Caki2 (cell line): ENCODE data around the gene FAM118B. TPM values are rescaled to one million over a fixed set of nuclear protein-coding genes. Genes with fewer than 3 reads are reported as not detected.

ENCODE experiments used
- DNase-seq: peaks from one replicate; pipeline ENCODE4 v3.0.0-alpha.2; 2015; ENCODE audit warnings: low read depth
- in situ Hi-C: cut with HindIII; loops from 2 replicates; pipeline ENCODE4 v1.10.0; 2016; ENCODE audit warnings: low sequenced_read_pairs, low pct_unique_long_range_greater_than_20kb, mixed read lengths
- total RNA-seq: library from RNA; depleted of rRNA; stranded (reverse); fragments of >200 nt; shearing (Covaris generic); gene quantifications from 2 replicates; pipeline ENCODE4 v1.2.3, GENCODE V29; 2014; ENCODE audit warnings: low replicate concordance

The FAM118B gene
- total RNA-seq, 1 experiment from 2014 or later: 5.7 TPM

DNA sequence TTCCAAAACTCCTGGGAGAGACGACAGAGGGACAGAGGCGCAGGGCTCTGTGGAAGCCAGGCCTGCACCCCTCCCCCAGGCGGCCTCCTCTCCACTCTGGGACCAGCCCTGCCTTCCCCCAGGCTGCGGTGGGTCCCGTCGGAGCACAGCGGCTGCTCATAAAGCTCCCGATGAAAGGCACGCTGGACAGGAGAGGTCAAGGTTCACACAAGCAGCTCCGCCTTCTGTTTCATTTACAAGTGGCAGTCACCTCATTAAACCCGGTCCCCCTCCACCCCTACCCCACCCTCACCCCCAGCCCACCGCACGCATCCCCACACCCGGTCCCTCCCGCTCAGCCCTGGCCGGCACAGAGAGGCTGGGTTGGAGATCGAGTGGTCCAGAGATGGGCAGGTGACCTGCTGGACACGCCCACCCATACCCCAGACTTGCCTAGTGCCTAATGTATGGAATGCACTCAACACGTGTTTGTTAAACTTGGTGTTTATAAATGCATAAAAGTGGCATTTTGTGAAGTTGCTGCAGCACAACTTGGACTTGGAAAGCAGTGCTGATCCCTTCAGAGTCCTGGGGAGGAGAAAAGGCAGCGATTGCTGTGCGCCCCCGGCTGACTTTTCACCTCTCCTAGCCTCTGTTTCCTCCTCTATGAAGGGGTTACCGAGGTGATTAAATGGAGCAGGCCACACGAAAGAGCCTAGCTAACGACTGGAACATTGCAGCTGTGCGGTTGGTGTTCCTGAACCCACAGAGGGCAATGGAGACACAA lies 26.1 kb upstream of the FAM118B start:
- in situ Hi-C loops: no loop called here

DNA sequence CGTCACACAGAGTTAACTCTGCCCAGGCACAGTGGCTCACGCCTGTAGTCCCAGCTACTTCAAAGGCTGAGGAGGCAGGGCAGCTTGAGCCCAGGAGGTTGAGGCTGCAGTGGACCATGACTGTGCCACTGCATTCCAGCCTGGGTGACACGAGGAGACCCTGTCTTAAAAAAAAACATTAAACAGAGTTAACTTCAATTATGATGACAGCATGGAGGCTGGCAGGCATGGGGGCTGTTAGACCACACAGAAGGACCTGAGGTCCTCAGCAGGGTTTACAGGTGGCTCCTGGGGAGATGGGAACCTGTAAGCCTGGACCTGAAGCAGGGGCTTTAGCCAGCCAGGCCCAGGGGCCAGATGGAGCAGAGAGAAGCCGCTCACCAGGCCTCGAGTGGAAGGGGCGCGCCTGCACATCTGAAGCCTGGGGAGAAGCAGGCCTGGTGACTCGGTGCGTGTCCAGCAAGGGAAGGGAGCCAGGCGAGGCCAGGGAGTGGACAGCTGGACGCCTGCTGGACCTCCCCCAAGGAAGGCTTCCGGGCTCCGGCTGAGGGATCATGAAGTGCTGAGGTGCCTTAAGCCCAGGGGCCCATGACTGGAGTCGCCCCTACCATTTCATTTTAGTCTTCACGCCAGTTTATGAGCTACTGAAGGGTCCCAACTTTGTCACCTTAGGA lies 25.4 kb upstream of the FAM118B start:
- in situ Hi-C loops: no loop called here
- DNase-seq: no peak

More for the DNA sequence above, 26.1 kb upstream of the FAM118B start:
- DNase-seq: no peak

DNA sequence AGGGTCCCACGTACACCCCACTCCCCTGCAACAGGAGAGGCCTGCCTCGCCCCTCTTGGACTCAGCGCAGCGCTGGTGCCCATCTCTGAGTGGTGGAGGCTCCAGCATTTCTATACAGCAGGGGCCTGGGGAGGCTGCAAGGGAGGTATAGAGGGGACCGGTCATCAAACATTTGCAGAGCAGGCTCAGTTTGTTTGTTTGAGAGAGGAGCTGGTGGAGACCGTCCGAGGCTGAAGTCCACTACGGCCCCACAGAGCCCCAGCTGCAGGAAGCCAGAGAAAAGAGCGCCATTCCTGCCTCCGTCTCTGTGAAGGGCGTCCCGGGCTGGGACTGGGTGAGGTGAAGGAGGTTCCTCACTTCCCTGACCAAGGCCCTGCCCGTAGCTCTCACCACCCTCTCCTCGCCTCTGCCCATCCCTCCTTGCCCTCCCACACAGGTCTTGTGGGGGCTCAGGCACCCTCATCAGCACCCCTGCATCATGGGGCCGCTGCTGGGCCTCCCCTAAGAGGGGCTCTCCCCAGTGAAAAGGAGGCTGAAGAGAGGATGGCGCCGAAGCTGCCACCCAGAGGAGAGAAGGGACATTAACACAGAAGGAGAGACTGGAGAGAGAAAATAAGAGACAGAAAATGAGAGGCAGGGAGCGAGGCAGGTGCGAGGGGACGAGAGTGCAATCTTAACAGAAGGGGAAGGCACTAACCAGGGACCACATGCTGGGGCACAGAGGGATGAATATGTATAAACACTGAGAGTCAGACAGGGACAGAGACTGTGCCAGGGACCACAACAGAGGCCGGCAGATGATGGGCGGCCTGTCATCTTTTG lies 24.7 kb upstream of the FAM118B start:
- in situ Hi-C loops: no loop called here

DNA sequence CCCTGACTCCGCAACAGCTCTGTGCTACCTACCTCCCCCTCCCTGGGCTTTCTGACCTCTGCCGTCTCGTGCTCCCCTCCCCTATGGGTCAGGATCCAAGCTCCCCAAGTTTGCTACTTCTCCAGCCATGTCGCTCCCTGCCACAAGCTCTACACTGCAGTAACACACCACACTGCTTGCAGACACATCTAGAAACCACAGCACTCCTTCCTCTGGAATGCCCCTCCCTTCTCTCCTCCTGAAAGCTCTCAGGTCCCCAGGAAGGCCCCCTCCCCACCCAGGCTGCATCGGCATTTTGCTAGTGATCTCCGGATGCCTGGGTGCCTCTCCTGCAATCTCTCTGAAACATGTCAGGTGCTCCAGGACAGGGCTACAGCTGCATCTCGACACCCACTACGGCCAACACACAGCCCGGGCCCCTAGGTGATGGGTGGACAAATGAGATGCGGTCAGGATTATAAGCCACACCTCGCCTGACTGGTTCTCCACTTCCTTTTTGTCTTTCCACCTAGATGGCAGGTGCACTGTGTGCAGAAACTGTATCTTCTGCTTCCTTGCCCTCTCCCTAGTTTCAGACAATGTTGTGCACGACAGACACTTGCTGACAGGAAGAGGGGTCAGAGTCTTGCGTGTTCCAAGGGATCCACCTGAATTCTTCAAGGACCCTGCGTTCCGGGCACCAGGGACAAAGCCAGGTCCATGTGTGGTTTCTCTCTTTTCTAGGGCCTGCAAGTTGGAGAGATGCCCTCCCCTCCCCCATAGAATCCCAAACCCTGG lies 23.1 kb upstream of the FAM118B start:
- in situ Hi-C loops: no loop called here

More for the DNA sequence above, 24.7 kb upstream of the FAM118B start:
- no peak for DNase-seq

DNA sequence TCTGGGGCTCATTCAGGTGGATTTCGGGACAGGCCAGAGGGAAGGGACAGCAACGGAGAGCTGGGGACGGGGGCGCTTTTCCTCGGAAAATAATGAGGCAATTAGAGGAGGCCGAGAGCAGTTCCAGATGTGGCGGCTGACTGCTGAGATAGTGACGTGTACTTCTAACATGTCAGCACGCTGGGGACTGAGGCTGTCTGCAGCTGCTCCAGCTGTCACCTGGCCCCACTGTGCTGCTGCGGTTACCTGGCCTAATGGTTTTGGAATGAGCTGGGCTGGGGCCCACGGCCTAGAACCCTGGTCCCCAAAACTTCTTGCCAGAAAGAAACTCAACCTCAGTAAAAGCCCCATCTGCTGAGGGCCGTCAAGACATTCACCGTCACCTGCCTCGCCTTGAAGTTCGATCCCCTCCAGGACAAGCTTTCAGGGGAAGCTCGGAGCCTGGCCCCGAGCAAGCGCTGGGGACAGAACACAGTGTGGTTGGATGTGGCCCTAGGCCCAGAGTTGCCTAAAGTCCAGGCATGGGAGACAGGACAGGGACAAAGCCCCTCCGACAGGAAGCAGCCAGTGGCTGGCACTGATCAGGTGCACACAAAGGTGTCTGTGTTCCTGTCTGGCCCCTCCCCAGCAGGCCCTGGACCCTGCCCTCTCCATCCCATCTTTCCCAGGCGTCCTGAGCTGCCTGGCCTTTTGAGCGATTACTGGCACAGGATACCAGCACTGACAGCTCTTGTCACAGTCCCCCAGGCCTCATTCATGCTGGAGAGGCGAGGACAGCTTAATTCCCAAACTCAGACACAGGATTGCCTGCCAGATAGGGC lies 22.3 kb upstream of the FAM118B start:
- in situ Hi-C loops: no loop called here
- no peak for DNase-seq

More for the DNA sequence above, 23.1 kb upstream of the FAM118B start:
- DNase-seq: no peak

DNA sequence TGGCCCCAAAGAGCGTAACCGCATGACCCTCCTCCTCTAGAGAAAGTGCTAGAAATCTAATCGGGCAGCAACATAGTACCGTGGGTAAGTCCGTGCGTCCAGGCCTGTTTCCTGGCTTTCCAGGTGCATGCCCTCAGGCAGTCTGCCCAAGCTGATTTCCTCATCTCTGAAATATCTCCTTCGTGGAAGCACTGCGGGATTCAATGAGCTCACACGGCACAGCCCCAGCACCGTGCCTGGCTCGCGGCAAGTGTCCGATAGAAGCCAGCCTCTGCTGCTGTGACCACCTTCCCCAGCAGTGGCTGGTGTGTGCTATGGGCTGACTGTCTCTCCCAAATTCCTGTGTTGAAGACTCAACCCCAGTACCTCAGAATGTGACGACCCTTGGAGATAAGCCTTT lies 20.8 kb upstream of the FAM118B start:
- in situ Hi-C loops: no loop called here
- no peak for DNase-seq

DNA sequence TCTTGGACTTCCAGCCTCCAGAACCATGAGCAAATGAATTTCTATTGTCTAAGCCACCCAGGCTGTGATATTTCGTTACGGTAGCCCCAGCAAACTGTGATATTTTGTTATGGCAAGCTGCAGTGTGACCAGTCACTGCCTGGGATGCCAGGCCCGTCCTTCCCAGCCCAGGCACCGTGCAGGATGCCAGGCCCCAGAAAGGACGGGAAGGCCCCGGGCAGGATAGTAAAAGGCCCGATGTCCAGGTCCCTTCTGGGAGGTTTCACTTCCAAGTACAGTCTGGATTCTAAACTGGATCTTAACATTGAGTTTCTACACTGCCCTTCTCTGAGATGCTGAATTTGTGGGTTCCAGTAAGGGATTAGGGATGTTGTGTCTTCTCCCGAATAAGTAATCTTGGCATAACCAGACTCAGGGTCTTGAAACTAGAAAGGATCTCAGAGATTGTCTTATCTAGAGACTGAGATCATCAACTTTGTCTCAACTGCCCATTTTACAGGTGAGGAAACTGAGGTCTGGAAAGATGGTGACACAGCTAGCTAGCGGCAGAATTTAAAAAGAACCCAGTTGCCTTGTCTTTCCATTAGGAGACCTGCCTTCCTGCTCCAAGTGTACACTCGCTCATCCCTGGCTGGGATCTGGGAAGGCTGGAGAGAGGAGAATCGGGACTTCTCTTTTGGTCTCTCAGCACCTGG lies 20.1 kb upstream of the FAM118B start:
- in situ Hi-C loops: no loop called here
- DNase-seq: no peak

DNA sequence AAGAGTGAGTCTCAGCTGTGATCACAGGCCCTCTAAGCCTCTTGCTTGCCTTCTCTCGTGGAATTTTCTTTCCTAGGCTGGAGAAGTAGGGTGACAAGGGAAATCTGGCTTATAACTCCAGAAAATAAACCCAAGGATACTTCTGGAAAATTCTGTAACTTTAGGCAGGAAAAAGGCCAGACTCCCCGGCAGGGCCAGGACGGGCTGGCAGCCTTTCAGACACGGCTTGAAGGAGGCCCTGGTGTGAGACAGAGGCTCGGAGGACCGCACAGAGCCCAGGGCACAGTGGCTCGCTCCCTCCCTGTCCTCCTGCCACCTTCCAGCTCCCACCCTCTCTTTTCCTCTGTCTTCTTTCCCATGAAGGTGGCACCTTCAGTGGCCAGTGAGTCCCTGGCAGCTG lies 19.2 kb upstream of the FAM118B start:
- no peak for DNase-seq
- in situ Hi-C loops: no loop called here

DNA sequence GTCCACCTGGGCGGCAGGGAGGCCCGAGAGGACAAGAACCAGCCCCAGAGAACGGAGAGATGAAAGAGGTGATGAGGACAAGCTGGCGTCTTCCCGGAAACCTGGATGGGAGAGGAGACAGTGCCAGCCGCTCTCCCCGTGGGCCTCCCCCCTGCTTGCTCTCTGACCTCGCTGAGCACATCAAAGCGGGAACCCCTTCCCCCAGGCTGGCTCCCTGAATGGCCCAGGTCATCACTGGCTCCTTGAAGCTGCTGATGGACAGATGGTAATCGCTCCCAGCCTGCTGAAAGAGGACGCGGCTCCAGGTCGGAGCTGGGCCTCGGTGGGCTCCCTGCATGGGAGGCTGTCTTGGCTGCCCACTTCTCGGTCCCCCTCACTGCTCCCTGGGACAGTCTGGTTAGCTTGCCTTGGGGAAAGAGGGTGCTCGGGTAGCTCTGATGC lies 18.5 kb upstream of the FAM118B start:
- in situ Hi-C loops: no loop called here
- no peak for DNase-seq

DNA sequence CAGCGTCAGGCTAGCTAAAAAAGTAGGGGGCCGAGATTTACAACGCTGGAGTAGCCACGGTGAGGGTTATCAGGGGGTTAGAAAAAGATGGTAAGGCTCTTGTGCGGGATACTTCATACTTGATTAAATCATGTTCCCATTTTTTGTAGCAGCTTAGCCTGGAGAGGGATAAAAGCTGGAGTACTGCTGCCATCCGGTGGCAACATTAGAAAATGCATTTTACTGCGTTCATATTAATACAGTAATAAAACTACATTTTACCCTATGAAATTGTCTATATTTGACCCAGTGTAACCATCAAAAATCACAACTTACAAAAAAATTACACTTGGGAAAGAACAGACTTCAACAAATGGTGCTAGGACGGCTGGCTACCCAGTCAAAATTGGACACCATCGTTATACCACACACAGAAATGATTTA lies 17.4 kb upstream of the FAM118B start:
- DNase-seq: no peak
- in situ Hi-C loops: no loop called here

DNA sequence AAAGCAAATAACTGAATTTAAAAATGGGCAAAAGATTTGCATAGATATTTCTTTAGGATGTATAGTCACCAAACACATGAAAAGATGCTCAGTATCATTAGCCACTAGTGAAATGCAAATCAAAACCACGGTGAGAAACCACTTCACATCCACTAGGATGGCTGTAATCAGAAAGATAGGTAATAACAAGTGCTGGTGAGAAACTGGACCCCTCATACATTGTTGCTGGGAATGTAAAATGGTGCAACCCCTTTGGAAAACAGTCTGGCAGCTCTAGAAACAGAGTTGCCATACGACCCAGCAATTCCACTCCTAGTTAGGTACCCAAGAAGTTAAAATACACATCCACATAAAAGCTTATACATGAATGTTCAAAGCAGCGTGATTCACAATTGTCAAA lies 16.5 kb upstream of the FAM118B start:
- no peak for DNase-seq
- in situ Hi-C loops: no loop called here

DNA sequence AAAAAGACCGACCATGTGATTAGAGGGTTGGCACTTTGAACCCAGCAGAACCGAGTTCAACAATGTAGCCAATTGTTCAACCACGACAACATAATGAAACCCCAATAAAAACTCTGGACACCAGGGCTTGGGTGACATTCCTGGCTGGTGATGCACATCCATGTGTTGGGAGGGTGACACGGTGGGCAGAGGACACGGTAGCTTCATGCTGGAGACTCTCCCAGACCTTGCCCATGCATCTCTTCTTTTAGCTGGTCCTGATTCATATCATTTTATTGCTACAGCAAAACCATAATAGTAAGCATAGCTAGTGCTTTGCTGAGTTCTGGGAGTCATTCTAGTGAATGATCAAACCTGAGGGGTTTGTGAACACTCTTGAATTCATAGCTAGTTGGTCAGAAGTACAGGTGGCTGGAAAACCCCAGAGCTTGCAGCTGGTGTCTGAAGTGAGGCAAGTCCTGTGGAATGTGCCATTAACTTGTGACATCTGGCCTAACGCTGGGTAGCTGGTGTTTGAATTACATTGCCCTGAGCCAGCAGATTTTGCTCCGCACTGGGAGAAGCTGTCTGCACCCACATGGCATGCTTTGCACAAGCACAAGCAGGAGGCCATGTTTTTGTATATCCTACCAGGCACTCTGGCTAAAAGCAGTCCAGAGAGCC lies 14.2 kb upstream of the FAM118B start:
- DNase-seq: peak; percentile 52
- in situ Hi-C loops: no loop called here

DNA sequence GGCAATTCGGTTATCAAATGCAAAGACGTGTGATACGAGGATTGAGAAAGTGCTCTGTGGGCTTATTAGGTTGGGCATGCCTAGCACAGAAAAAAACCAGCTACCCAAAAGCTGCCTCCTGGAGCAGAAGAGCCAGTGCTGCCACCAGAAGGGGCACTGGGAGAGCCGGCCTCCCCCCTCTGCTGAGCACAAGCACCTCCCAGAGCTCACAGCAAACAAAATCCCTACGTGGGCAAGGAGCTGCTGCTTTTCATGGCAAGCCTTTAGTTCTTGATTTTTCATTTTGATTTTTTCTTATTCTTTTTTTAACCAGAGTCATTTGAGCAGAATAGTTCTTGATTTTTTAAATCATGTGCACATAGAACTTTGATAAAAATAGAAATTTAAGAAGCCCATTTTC lies 12.9 kb upstream of the FAM118B start:
- no peak for DNase-seq
- in situ Hi-C loops: no loop called here

DNA sequence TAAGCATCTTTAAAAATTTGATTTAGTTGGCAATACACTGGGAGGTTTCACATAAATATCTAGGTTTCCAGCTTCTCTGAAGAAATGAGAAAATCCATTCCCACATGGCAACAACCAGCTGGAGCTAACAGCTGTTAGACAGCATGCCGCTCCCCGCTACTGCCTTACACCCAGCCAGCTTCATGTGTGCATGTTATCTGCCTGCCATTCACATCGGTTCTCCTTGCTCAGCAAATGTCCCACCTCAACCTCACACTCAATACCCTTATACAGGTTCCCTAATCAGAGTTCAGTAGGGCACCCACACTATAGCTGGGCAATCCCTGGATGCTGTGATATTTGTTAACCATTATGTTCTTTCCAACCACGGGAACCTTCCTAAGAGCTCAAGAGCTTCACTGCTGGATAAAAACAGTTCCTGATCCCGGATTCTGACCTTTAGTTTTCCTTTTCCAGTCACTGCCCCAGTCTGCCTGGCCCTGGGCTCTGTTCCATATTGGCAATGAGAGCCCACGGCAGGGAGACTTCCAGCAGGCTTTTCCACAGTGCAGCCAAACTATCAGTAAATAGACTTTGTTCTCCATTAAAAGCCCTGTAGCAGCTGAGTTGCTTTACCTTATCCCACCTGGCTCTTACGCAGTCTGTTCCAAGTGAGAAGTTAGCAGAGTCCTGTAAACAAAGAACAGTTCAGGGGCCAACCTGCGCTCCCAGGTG lies 8.8 kb upstream of the FAM118B start:
- in situ Hi-C loops: no loop called here
- DNase-seq: no peak

DNA sequence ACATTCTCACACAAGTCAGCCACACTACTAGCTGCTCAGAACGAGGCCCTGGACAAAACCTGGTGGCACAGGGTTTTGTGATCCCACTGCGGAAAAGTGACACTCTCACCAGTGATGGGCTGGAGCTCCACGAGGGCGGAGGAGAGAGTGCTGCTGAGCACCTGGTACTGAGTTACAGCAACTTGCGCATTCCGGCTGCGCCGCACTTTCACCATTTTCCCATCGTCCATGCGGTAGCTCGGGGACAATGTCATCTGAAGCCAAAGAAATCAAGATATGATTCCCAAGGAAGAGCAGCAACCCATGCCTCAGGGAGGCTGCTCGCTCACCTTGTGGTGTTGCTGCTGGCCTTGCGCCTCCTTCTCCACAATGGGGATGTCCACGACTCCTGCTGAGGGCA lies 6.2 kb upstream of the FAM118B start:
- in situ Hi-C loops: no loop called here
- no peak for DNase-seq

DNA sequence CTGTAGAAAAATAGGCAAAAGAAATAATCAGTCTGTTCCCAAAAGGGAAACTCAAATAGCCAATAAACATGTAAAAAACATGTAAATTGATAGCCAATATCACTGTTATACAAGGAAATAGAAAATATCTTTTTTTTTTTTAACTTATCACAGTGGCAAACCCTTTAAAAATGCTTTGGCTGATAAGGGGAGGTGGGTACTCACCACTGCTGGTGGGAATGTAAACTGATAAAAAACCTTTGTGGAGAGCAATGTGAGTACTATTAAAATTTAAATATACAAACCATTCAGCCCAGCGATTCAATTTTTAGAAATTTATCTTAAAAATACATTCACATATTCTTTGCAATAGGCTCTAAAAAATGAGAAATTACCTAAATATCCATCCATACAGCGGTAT lies 3.7 kb upstream of the FAM118B start:
- in situ Hi-C loops: no loop called here
- no peak for DNase-seq
